ENCODE measurements around the gene SSMEM1.
A peak's percentile ranks its signal among the peaks of the same experiment; 100 is the strongest.
"Not testable (repeated sequence)": the region's sequence is repeated elsewhere in the genome, so short reads cannot be mapped to it uniquely, and the experiment has no call there.

Gene SSMEM1

GRCh38 chr7:130231792-130232191 is 24.1 kb downstream of the SSMEM1 start:
- peaks cover 7% of the 10 kb centered on the region for H3K36me3 Mint-ChIP-seq (ENCODE audit: low read depth)
- H3K27ac Mint-ChIP-seq, result peak overlapping the region in 2 of 3 experiments; percentile 53 to 74
- TF ChIP-seq CTCF (IDR thresholded peaks at IDR 0.05; ENCODE audit: unreplicated experiment in 3 of 3), result no peak
- peaks cover 10% of the 10 kb centered on the region for H3K9me3 Mint-ChIP-seq
- H3K4me3 Mint-ChIP-seq, result no peak overlapping the region
- no peaks in the 10 kb centered on the region for H3K27me3 Mint-ChIP-seq (ENCODE audit: low read depth)
- H3K4me1 Mint-ChIP-seq, result peaks cover 53% of the 10 kb centered on the region

GRCh38 chr7:130232209-130232608 is 24.5 kb downstream of the SSMEM1 start:
- TF ChIP-seq CTCF (IDR thresholded peaks at IDR 0.05; ENCODE audit: unreplicated experiment in 3 of 3), result no peak
- H3K9me3 Mint-ChIP-seq, result peaks cover 10% of the 10 kb centered on the region
- H3K27ac Mint-ChIP-seq, result peak overlapping the region; percentile 50 to 75 (median 53)
- no peak overlapping the region for H3K4me3 Mint-ChIP-seq
- H3K27me3 Mint-ChIP-seq (ENCODE audit: low read depth), result no peaks in the 10 kb centered on the region
- H3K36me3 Mint-ChIP-seq (ENCODE audit: low read depth), result peaks cover 7% of the 10 kb centered on the region
- H3K4me1 Mint-ChIP-seq, result peaks cover 57% of the 10 kb centered on the region

- H3K4me1 Mint-ChIP-seq, result peaks cover 46% of the 10 kb centered on the region
- H3K4me3 Mint-ChIP-seq, result no peak overlapping the region
- H3K27me3 Mint-ChIP-seq (ENCODE audit: low read depth), result no peaks in the 10 kb centered on the region
Observed at GRCh38 chr7:130234078-130234477, 26.4 kb downstream of the SSMEM1 start.

GRCh38 chr7:130236361-130236760 is 28.7 kb downstream of the SSMEM1 start:
- H3K36me3 Mint-ChIP-seq (ENCODE audit: low read depth); H3K27me3 Mint-ChIP-seq (ENCODE audit: low read depth); H3K4me3 Mint-ChIP-seq; H3K9me3 Mint-ChIP-seq: not testable (repeated sequence)
- Mint-ChIP-seq H3K27ac (peak overlapping the region; percentile 64 to 90 (median 72)), H3K4me1 (peaks cover 33% of the 10 kb centered on the region)

More at GRCh38 chr7:130234078-130234477, 26.4 kb downstream of the SSMEM1 start:
- peaks cover 7% of the 10 kb centered on the region for H3K36me3 Mint-ChIP-seq (ENCODE audit: low read depth)
- H3K9me3 Mint-ChIP-seq, result peaks cover 10% of the 10 kb centered on the region
- TF ChIP-seq CTCF (IDR thresholded peaks at IDR 0.05; ENCODE audit: unreplicated experiment in 3 of 3), result no peak
- H3K27ac Mint-ChIP-seq, result peak overlapping the region; percentile 21 to 52 (median 47)

- peaks cover 37% of the 10 kb centered on the region for H3K4me1 Mint-ChIP-seq
- peaks cover 10% of the 10 kb centered on the region for H3K9me3 Mint-ChIP-seq
- no peaks in the 10 kb centered on the region for H3K36me3 Mint-ChIP-seq (ENCODE audit: low read depth)
- no peak overlapping the region for H3K27ac Mint-ChIP-seq
- no peak overlapping the region for H3K4me3 Mint-ChIP-seq
- H3K27me3 Mint-ChIP-seq (ENCODE audit: low read depth), result no peaks in the 10 kb centered on the region
- no peak for TF ChIP-seq CTCF (IDR thresholded peaks at IDR 0.05; ENCODE audit: unreplicated experiment in 3 of 3)
Observed at GRCh38 chr7:130240240-130240639, 32.6 kb downstream of the SSMEM1 start.

GRCh38 chr7:130242198-130243014 is 34.7 kb downstream of the SSMEM1 start:
- no peak overlapping the region for H3K4me3 Mint-ChIP-seq
- H3K27me3 Mint-ChIP-seq (ENCODE audit: low read depth), result no peaks in the 10 kb centered on the region
- peak overlapping the region in 2 of 3 experiments; percentile 43 to 54 for H3K27ac Mint-ChIP-seq
- peak; percentile 46 to 66 (median 47) for TF ChIP-seq CTCF (IDR thresholded peaks at IDR 0.05; ENCODE audit: unreplicated experiment in 3 of 3)
- peaks cover 18% of the 10 kb centered on the region for H3K4me1 Mint-ChIP-seq
- peaks cover 30% of the 10 kb centered on the region for H3K9me3 Mint-ChIP-seq
- H3K36me3 Mint-ChIP-seq (ENCODE audit: low read depth), result peaks cover 4% of the 10 kb centered on the region

GRCh38 chr7:130243486-130243885 is 35.8 kb downstream of the SSMEM1 start:
- H3K36me3 Mint-ChIP-seq (ENCODE audit: low read depth); H3K27me3 Mint-ChIP-seq (ENCODE audit: low read depth); H3K4me3 Mint-ChIP-seq: not testable (repeated sequence)
- peak overlapping the region; percentile 26 to 78 (median 78) for H3K27ac Mint-ChIP-seq
- H3K9me3 Mint-ChIP-seq, result peaks cover 36% of the 10 kb centered on the region
- peaks cover 17% of the 10 kb centered on the region for H3K4me1 Mint-ChIP-seq

GRCh38 chr7:130246491-130246890 is 38.8 kb downstream of the SSMEM1 start:
- not testable (repeated sequence) for H3K4me3 Mint-ChIP-seq; H3K36me3 Mint-ChIP-seq (ENCODE audit: low read depth); H3K27me3 Mint-ChIP-seq (ENCODE audit: low read depth); H3K27ac Mint-ChIP-seq
- H3K4me1 Mint-ChIP-seq, result peaks cover 17% of the 10 kb centered on the region
- H3K9me3 Mint-ChIP-seq, result peaks cover 51% of the 10 kb centered on the region

GRCh38 chr7:130248842-130249241 is 41.2 kb downstream of the SSMEM1 start:
- H3K4me1 Mint-ChIP-seq; H3K4me3 Mint-ChIP-seq; H3K36me3 Mint-ChIP-seq (ENCODE audit: low read depth); H3K27ac Mint-ChIP-seq; H3K27me3 Mint-ChIP-seq (ENCODE audit: low read depth): not testable (repeated sequence)
- peaks cover 71% of the 10 kb centered on the region for H3K9me3 Mint-ChIP-seq

GRCh38 chr7:130249626-130250025 is 42.0 kb downstream of the SSMEM1 start:
- not testable (repeated sequence) for H3K27ac Mint-ChIP-seq; H3K27me3 Mint-ChIP-seq (ENCODE audit: low read depth); H3K4me1 Mint-ChIP-seq; H3K36me3 Mint-ChIP-seq (ENCODE audit: low read depth); H3K4me3 Mint-ChIP-seq
- H3K9me3 Mint-ChIP-seq, result peaks cover 70% of the 10 kb centered on the region

All from nephron (organoid).